ENCODE data around the gene SURF4.
"Not testable (repeated sequence)": the region's sequence is repeated elsewhere in the genome, so short reads cannot be mapped to it uniquely, and the experiment has no call there.

SURF4 gene

DNA sequence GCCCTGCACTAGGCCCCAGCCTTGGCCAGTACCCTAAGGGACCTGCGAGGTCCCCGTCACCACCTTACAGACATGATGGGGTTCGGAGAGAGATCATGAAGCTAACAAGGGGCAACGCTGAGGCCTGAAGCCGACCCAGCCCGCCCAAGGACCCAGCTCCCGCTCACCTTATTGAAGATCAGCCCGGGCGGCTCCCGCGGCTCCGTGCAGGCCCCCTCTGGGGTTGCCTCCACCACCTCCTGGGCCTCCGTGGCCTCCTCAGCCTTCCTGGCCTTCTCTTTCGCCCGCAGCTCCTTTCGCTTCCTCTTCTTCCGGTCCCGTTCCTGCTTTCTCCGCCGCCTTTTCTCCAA, 43.5 kb downstream of the SURF4 start:
- no peak for DNase-seq (ENCODE audit: low read depth)
- H3K4me3 ChIP-seq (ENCODE audit: low read length) = no peak overlapping the region
- no peak for TF ChIP-seq CTCF (conservative IDR thresholded peaks at IDR 0.05; ENCODE audit: low read length)

GRCh38 chr9:133331641-133332380, 44.0 kb downstream of the SURF4 start:
- no peak for TF ChIP-seq CTCF (conservative IDR thresholded peaks at IDR 0.05; ENCODE audit: low read length)
- no peak for DNase-seq (ENCODE audit: low read depth)
- H3K4me3 ChIP-seq (ENCODE audit: low read length) = no peak overlapping the region

DNA sequence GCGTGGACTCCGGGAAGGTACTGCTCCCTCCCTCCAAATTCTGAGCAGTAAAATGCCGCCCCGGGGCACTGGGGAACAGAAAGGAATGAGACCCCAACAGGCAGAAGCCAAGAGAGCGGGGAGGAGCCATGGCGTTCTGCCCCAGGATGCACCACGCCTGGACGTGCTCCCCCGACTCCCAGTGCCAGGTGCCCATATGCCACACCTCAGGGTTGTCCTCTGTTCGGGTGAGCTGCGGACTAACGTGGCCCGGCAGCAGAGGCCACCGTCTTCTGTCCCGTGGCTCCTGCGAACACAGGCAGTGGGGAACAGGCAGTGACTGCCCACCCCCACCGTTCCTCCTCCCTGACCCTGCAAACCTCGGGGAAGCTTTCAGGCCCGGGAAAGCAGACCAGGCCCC, 44.6 kb downstream of the SURF4 start:
- no peak overlapping the region for H3K4me3 ChIP-seq (ENCODE audit: low read length)
- no peak for DNase-seq (ENCODE audit: low read depth)
- no peak for TF ChIP-seq CTCF (conservative IDR thresholded peaks at IDR 0.05; ENCODE audit: low read length)

GRCh38 chr9:133329306-133330156, 46.3 kb downstream of the SURF4 start:
- DNase-seq (ENCODE audit: low read depth) = not testable (repeated sequence)
- TF ChIP-seq CTCF (conservative IDR thresholded peaks at IDR 0.05; ENCODE audit: low read length) = peak; percentile 51

DNA sequence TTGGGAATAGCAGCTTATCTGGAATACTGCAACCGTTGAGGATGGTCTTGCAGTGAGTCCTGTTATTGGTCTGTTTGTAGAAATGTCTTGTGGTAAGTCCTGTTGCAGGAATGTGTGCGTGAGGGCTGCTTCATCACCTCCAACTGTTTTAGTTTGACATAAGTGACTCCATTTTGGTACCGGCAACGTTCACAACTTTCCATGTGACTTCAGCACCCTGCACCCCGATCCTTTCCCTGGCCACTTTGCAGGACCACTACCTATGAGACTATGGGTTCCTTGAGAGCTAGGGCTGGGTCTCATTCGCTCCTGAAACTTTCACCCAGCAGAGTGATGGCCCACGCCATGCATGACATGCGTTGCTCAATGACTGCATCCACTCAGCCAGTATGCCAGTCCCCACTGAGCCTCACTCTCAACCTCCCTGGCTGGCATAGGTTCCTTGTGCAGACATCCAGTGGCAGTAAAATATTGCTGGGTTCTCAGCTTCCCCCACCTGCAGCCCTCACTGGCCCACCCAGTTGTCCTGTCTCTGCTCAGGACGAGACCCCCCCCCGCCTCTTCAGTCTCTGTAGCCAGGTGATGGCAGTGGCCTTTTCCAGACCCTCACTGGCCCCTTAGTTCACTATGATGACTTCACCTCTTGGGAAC, 47.9 kb downstream of the SURF4 start:
- TF ChIP-seq CTCF (conservative IDR thresholded peaks at IDR 0.05; ENCODE audit: low read length) = no peak
- DNase-seq (ENCODE audit: low read depth) = no peak
- no peak overlapping the region for H3K4me3 ChIP-seq (ENCODE audit: low read length)

More at GRCh38 chr9:133329306-133330156, 46.3 kb downstream of the SURF4 start:
- H3K4me3 ChIP-seq (ENCODE audit: low read length) = not testable (repeated sequence)

DNA sequence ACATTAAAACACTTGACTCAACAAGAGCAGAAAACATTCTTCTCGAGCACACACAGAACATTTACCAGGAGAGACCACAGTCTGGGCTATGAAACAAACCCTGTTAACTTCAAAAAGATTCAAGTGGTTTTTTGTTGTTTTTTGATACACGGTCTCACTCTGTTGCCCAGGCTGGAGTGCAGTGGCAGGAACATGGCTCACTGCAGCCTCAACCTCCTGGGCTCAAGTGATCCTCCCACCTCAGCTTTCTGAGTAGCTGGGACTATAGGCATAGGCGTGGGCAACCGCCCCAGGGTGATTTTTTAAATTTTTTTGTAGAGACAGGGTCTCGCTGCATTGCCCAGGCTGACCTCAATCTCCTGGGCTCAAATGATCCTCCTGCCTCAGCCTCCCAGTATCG, 48.8 kb downstream of the SURF4 start:
- DNase-seq (ENCODE audit: low read depth); H3K4me3 ChIP-seq (ENCODE audit: low read length): not testable (repeated sequence)

GRCh38 chr9:133323991-133324703, 51.7 kb downstream of the SURF4 start:
- TF ChIP-seq CTCF (conservative IDR thresholded peaks at IDR 0.05; ENCODE audit: low read length) = no peak
- H3K4me3 ChIP-seq (ENCODE audit: low read length) = no peak overlapping the region

More at GRCh38 chr9:133323991-133324703, 51.7 kb downstream of the SURF4 start:
- no peak for DNase-seq (ENCODE audit: low read depth)
